Mammary epithelial cell (primary cell): ENCODE data around the gene ACER1.

ENCODE experiments used
- CTCF ChIP-seq, 2 donors: IDR thresholded peaks in 1 of 2; conservative IDR thresholded peaks in 1 of 2; 2 replicates each; pipeline ENCODE4 v1.5.1; 2011 to 2012; ENCODE audit warnings: inconsistent platforms in 2 of 2, low read length in 2 of 2, mild to moderate bottlenecking in 2 of 2, control low read depth in 1 of 2, low read depth in 1 of 2; ENCODE audit not compliant: insufficient read depth in 1 of 2; ENCODE audit errors: extremely low read depth in 1 of 2
- EZH2 ChIP-seq: IDR thresholded peaks from 2 replicates; pipeline ENCODE4 v1.6.1; 2012; ENCODE audit warnings: low read length, inconsistent platforms, borderline replicate concordance

- TF ChIP-seq CTCF (conservative IDR thresholded peaks at IDR 0.05 in 1 of 2, IDR thresholded peaks at IDR 0.05 in 1 of 2; ENCODE audit: extremely low read depth in 1 of 2, insufficient read depth in 1 of 2, low read depth in 1 of 2, low read length in 2 of 2) = no peak
- no peak for TF ChIP-seq EZH2
Measured at GRCh38 chr19:6264803-6265202, 68.6 kb downstream of the ACER1 start.
